Osteoblast (primary cell): ENCODE measurements around the gene GNG12. TPM values are rescaled to one million over a fixed set of nuclear protein-coding genes. Genes with fewer than 3 reads are reported as not detected.
A peak's percentile ranks its signal among the peaks of the same experiment; 100 is the strongest.

Experiments used
- DNase-seq: peaks from one replicate; pipeline ENCODE4 v3.0.0; 2011; ENCODE audit warnings: low spot score, mixed read lengths; ENCODE audit not compliant: insufficient read length; ENCODE audit errors: missing footprints
- H2AFZ ChIP-seq: 2 replicates; pipeline ENCODE4 v1.6.0; 2011; ENCODE audit warnings: mild to moderate bottlenecking, low read length
- H3K27ac ChIP-seq: 2 replicates; pipeline ENCODE4 v1.5.1; 2011; ENCODE audit warnings: mild to moderate bottlenecking, low read depth, low read length, moderate library complexity
- H3K27me3 ChIP-seq: 2 replicates; pipeline ENCODE4 v1.6.0; 2012; ENCODE audit warnings: mild to moderate bottlenecking, control low read depth, inconsistent platforms, low read length, moderate library complexity; ENCODE audit not compliant: insufficient read depth
- H3K36me3 ChIP-seq: 2 replicates; pipeline ENCODE4 v1.5.1; 2011; ENCODE audit warnings: mild to moderate bottlenecking, low read length, control low read depth, moderate library complexity; ENCODE audit not compliant: insufficient read depth
- H3K4me1 ChIP-seq: 2 replicates; pipeline ENCODE4 v1.5.1; 2011; ENCODE audit warnings: mild to moderate bottlenecking, low read length, control low read depth, moderate library complexity; ENCODE audit not compliant: insufficient read depth
- H3K4me2 ChIP-seq: 2 replicates; pipeline ENCODE4 v1.6.0; 2011; ENCODE audit warnings: mild to moderate bottlenecking, low read length; ENCODE audit not compliant: insufficient read depth
- H3K4me3 ChIP-seq: fragments of 200-600 bp; sonication (generic); 3 replicates; pipeline ENCODE4 v1.5.1; 2012; ENCODE audit warnings: mild to moderate bottlenecking, low read length, inconsistent platforms; ENCODE audit not compliant: insufficient read depth
- H3K79me2 ChIP-seq: 2 replicates; pipeline ENCODE4 v1.6.0; 2012; ENCODE audit warnings: mild to moderate bottlenecking, low read length, control low read depth, inconsistent platforms; ENCODE audit not compliant: insufficient read depth
- H3K9me3 ChIP-seq: 2 replicates; pipeline ENCODE4 v1.5.1; 2011; ENCODE audit warnings: low read depth, low read length, control low read depth
- H4K20me1 ChIP-seq: 2 replicates; pipeline ENCODE4 v1.6.0; 2012; ENCODE audit warnings: mild to moderate bottlenecking, low read length, control low read depth; ENCODE audit not compliant: insufficient read depth
- total RNA-seq: library from RNA; depleted of rRNA; stranded (reverse); fragments of >200 nt; gene quantifications from 2 replicates; pipeline ENCODE4 v1.2.3, GENCODE V29; 2012
- TF ChIP-seq, protein P1 (sequence below): IDR thresholded peaks from 2 replicates; pipeline ENCODE4 v1.5.1; 2011; ENCODE audit warnings: mild to moderate bottlenecking, low read depth, low read length, moderate library complexity; ENCODE audit errors: extremely low read depth

GNG12 gene
- total RNA-seq, 1 donor = 219 TPM

- Histone ChIP-seq H4K20me1 (peaks cover 19% of the 10 kb centered on the region), H3K27me3 (no peaks in the 10 kb centered on the region), H2AFZ (no peak overlapping the region), H3K4me1 (peaks cover 36% of the 10 kb centered on the region), H3K36me3 (peaks cover 18% of the 10 kb centered on the region), H3K79me2 (peaks cover 87% of the 10 kb centered on the region), H3K4me2 (no peak overlapping the region), H3K9me3 (no peaks in the 10 kb centered on the region), H3K4me3 (no peak overlapping the region), H3K27ac (peak overlapping the region; percentile 81)
- TF ChIP-seq, protein P1, sequence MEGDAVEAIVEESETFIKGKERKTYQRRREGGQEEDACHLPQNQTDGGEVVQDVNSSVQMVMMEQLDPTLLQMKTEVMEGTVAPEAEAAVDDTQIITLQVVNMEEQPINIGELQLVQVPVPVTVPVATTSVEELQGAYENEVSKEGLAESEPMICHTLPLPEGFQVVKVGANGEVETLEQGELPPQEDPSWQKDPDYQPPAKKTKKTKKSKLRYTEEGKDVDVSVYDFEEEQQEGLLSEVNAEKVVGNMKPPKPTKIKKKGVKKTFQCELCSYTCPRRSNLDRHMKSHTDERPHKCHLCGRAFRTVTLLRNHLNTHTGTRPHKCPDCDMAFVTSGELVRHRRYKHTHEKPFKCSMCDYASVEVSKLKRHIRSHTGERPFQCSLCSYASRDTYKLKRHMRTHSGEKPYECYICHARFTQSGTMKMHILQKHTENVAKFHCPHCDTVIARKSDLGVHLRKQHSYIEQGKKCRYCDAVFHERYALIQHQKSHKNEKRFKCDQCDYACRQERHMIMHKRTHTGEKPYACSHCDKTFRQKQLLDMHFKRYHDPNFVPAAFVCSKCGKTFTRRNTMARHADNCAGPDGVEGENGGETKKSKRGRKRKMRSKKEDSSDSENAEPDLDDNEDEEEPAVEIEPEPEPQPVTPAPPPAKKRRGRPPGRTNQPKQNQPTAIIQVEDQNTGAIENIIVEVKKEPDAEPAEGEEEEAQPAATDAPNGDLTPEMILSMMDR = no peak
- DNase-seq = no peak
Observed at GRCh38 chr1:67735206-67735605, 98.1 kb downstream of the GNG12 start.

- peaks cover 88% of the 10 kb centered on the region for H3K79me2 ChIP-seq
- peaks cover 36% of the 10 kb centered on the region for H3K4me1 ChIP-seq
Observed at GRCh38 chr1:67734323-67734690, 99.0 kb downstream of the GNG12 start.

DNA sequence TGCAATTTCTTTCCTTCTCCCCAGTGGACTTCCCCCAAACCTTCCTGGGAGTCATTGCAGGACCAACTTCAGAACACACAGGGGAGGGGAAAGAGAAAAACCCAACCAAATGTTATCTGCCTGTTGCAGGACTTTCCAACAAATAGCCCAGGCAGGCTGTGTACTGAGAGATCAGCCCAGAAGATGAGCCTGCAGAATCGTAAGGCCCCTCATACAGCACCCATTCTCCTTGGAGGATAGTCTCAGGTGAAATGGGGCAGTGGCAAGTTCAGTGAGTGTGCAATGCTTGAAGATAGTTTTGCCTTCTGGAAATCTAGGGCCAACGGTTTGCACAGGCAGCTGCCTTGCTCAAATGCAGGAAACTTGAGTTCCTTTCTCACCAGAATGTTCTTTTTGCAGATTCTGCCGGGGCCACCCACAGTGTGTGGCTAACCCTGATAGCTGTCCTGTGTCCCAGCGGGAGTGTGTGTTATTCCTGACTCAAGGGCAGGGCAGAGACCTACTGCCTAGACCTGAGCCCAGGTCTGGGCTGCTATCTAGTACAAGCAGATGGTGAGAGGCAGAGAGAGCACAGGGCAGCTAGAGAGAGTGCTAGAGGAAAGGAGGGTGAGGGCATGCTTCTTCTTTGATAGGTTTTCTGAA is 99.5 kb downstream of the GNG12 start:
- Histone ChIP-seq H3K4me2 (no peak overlapping the region), H3K79me2 (peaks cover 89% of the 10 kb centered on the region), H3K4me1 (peaks cover 36% of the 10 kb centered on the region), H2AFZ (no peak overlapping the region), H3K4me3 (no peak overlapping the region), H3K27ac (peak overlapping the region; percentile 31), H3K27me3 (no peaks in the 10 kb centered on the region), H4K20me1 (peaks cover 19% of the 10 kb centered on the region), H3K36me3 (peaks cover 10% of the 10 kb centered on the region), H3K9me3 (no peaks in the 10 kb centered on the region)
- no peak for DNase-seq
- TF ChIP-seq, protein P1 = no peak

More at GRCh38 chr1:67734323-67734690, 99.0 kb downstream of the GNG12 start:
- Histone ChIP-seq H2AFZ (no peak overlapping the region), H3K27ac (peak overlapping the region; percentile 31), H3K4me2 (no peak overlapping the region), H3K27me3 (no peaks in the 10 kb centered on the region), H3K36me3 (peaks cover 12% of the 10 kb centered on the region), H3K9me3 (no peaks in the 10 kb centered on the region), H3K4me3 (no peak overlapping the region), H4K20me1 (peaks cover 19% of the 10 kb centered on the region)
- DNase-seq = no peak
- TF ChIP-seq, protein P1 = no peak

- H3K9me3 ChIP-seq = no peaks in the 10 kb centered on the region
- H3K4me3 ChIP-seq = no peak overlapping the region
- TF ChIP-seq, protein P1 = no peak
- no peak overlapping the region for H2AFZ ChIP-seq
- no peaks in the 10 kb centered on the region for H3K27me3 ChIP-seq
- H3K4me2 ChIP-seq = no peak overlapping the region
- H4K20me1 ChIP-seq = peaks cover 19% of the 10 kb centered on the region
- peaks cover 89% of the 10 kb centered on the region for H3K79me2 ChIP-seq
- peaks cover 10% of the 10 kb centered on the region for H3K36me3 ChIP-seq
- peaks cover 36% of the 10 kb centered on the region for H3K4me1 ChIP-seq
- peak overlapping the region; percentile 51 for H3K27ac ChIP-seq
- peak; percentile 90 for DNase-seq
Observed at GRCh38 chr1:67732750-67733151, 100.5 kb downstream of the GNG12 start.
